Measurements from ENCODE around the gene TMEM151B. TPM values are rescaled to one million over a fixed set of nuclear protein-coding genes. Genes with fewer than 3 reads are reported as not detected.

The TMEM151B gene
- total and polyA plus RNA-seq, 9 of the 15 experiments (the other 6 are each of a cell fraction or from before 2014, with no cell fraction given) = not detected

- no peak for DNase-seq (ENCODE audit: extremely low read depth in 1 of 4, low spot score in 3 of 4)
- H3K9me3 ChIP-seq (replicated peaks; ENCODE audit: control insufficient read depth, insufficient read depth, low read depth, low read length) = no peaks in the 10 kb centered on the region
- no peaks in the 10 kb centered on the region for H3K27me3 ChIP-seq (ENCODE audit: control insufficient read depth in 2 of 2, insufficient read depth in 2 of 2, low read length in 2 of 2)
- in situ Hi-C loops (cut with MboI) (loop anchor here (5.0 kb wide), 1 partner anchor 64 kb away; no protein-coding TSS in a partner anchor), intact Hi-C loops (cut with micrococcal nuclease) (no loop called here)
- no peaks in the 10 kb centered on the region for H3K9me1 ChIP-seq (ENCODE audit: control insufficient read depth, insufficient read depth, low read length)
- peaks cover 40% of the 10 kb centered on the region for H3K36me3 ChIP-seq (ENCODE audit: control insufficient read depth, insufficient read depth, low read length)
- WGBS (ENCODE audit: insufficient coverage, low coverage, missing lambda C conversion rate) = 81% methylated on average over 6 of the region's 6 CpGs
- H3K4me3 ChIP-seq = no peak overlapping the region
- ChIA-PET CTCF (ENCODE audit: low intra/inter-chr PET ratio) (interaction anchor here (2.6 to 3.3 kb wide), 2 partner anchors 63 kb away, joined by 20 to 26 read pairs; no protein-coding TSS in a partner anchor), POLR2A (interaction anchor here (0.6 to 6.0 kb wide), 6 partner anchors 11 to 1040 kb away, joined by 3 to 90 read pairs (median 4); partner anchors contain the start of genes HSP90AB1, SLC29A1 and SLC35B2)
- no peak overlapping the region for H3K4me2 ChIP-seq (ENCODE audit: insufficient read depth, low read length)
- H2AFZ ChIP-seq (ENCODE audit: low read depth, low read length) = no peak overlapping the region
- H3K79me2 ChIP-seq (ENCODE audit: control insufficient read depth, insufficient read depth, low read length) = no peaks in the 10 kb centered on the region
- no peak for ATAC-seq
- BruUV-seq (replicated peaks) = TSS peak; percentile 4
- FAIRE-seq = no peak
- TF ChIP-seq, protein P1, sequence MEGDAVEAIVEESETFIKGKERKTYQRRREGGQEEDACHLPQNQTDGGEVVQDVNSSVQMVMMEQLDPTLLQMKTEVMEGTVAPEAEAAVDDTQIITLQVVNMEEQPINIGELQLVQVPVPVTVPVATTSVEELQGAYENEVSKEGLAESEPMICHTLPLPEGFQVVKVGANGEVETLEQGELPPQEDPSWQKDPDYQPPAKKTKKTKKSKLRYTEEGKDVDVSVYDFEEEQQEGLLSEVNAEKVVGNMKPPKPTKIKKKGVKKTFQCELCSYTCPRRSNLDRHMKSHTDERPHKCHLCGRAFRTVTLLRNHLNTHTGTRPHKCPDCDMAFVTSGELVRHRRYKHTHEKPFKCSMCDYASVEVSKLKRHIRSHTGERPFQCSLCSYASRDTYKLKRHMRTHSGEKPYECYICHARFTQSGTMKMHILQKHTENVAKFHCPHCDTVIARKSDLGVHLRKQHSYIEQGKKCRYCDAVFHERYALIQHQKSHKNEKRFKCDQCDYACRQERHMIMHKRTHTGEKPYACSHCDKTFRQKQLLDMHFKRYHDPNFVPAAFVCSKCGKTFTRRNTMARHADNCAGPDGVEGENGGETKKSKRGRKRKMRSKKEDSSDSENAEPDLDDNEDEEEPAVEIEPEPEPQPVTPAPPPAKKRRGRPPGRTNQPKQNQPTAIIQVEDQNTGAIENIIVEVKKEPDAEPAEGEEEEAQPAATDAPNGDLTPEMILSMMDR (IDR thresholded peaks at IDR 0.05 in 2 of 3, conservative IDR thresholded peaks at IDR 0.05 in 1 of 3; ENCODE audit: insufficient read depth in 2 of 3, low read depth in 1 of 3, low read length in 3 of 3) = peak in 2 of 3 experiments; percentile 22 to 35; a peak in 1 of 6 replicates
- TF ChIP-seq IRF9 (tag; IDR thresholded peaks at IDR 0.05) = no peak
- no peak overlapping the region for H3K27ac ChIP-seq (ENCODE audit: extremely low read depth, low read depth, low read length)
- peak overlapping the region in 1 of 2 experiments; percentile 15; a peak in 1 of 4 replicates for H3K9ac ChIP-seq (ENCODE audit: insufficient read depth in 1 of 2, low read depth in 2 of 2, low read length in 2 of 2)
- H4K20me1 ChIP-seq (replicated peaks; ENCODE audit: control insufficient read depth, insufficient read depth, low read length) = no peaks in the 10 kb centered on the region
- H3K4me1 ChIP-seq (replicated peaks in 1 of 2; ENCODE audit: control insufficient read depth in 2 of 2, insufficient read depth in 2 of 2, low read length in 2 of 2) = peaks cover 16 to 31% of the 10 kb centered on the region in 2 experiments; a peak in 4 of 5 replicates
Observed at GRCh38 chr6:44235891-44236516, 34.2 kb upstream of the TMEM151B start.

Measured in K562 (cell line).